H1 (cell line): Measurements from ENCODE around the gene GNA12. TPM values are rescaled to one million over a fixed set of nuclear protein-coding genes. Genes with fewer than 3 reads are reported as not detected.

Experiments used
- CTCF ChIA-PET: fragments of 300-600 bp; sonication (Branson Sonifier 250); formaldehyde crosslinking; loops from one replicate; lab custom pipeline; 2021; ENCODE audit not compliant: partially characterized antibody; lab: Charles Lee
- POLR2A ChIA-PET: fragments of 300-600 bp; sonication (Branson Sonifier 250); formaldehyde crosslinking; loops from one replicate; lab custom pipeline; 2021; ENCODE audit warnings: inconsistent platforms; ENCODE audit not compliant: partially characterized antibody; lab: Charles Lee
- DNase-seq, 2 experiments: peaks; one replicate each; pipeline versions ENCODE4 v3.0.0 to v3.0.0-alpha.2; 2010 to 2022; ENCODE audit warnings: low spot score in 2 of 2, low read depth in 1 of 2, mixed read lengths in 1 of 2
- FAIRE-seq: peaks from 2 replicates; lab custom pipeline; 2011; peaks lifted over from hg19 to GRCh38; lab: Jason Lieb, UNC
- H2AFZ ChIP-seq: 2 replicates; pipeline ENCODE4 v1.8.1; 2012; ENCODE audit warnings: low read length, inconsistent platforms
- H2AK5ac ChIP-seq: 2 replicates; pipeline ENCODE4 v1.6.1; 2013; ENCODE audit warnings: low read depth, low read length
- H2BK120ac ChIP-seq: replicated peaks from 2 replicates; pipeline ENCODE3; 2013; ENCODE audit warnings: low read depth, low read length, inconsistent platforms
- H2BK12ac ChIP-seq: 2 replicates; pipeline ENCODE4 v1.6.1; 2013; ENCODE audit warnings: low read depth, low read length
- H2BK15ac ChIP-seq: 2 replicates; pipeline ENCODE4 v1.6.1; 2013; ENCODE audit warnings: low read length
- H2BK20ac ChIP-seq: 2 replicates; pipeline ENCODE4 v1.6.1; 2013; ENCODE audit warnings: low read length
- H2BK5ac ChIP-seq: 2 replicates; pipeline ENCODE4 v1.6.1; 2013; ENCODE audit warnings: low read depth, low read length
- H3K14ac ChIP-seq: 2 replicates; pipeline ENCODE4 v1.6.1; 2013; ENCODE audit warnings: inconsistent platforms; ENCODE audit not compliant: insufficient read length
- H3K18ac ChIP-seq: 2 replicates; pipeline ENCODE4 v1.6.1; 2013; ENCODE audit warnings: low read length; ENCODE audit errors: extremely low read depth
- H3K23ac ChIP-seq: 2 replicates; pipeline ENCODE4 v1.6.1; 2013; ENCODE audit warnings: inconsistent platforms; ENCODE audit not compliant: insufficient read length
- H3K23me2 ChIP-seq: 2 replicates; pipeline ENCODE4 v1.6.1; 2013; ENCODE audit warnings: low read depth, low read length
- H3K27ac ChIP-seq: 2 replicates; pipeline ENCODE4 v1.6.1; 2011; ENCODE audit warnings: low read depth, low read length, inconsistent platforms
- H3K27me3 ChIP-seq, 4 experiments: replicated peaks in 1 of 4; 1 replicate in 1 of 4; 2 replicates in 3 of 4; pipeline versions ENCODE4 v1.6.1 to v1.8.1; 2011 to 2013; ENCODE audit warnings: low read length in 3 of 4, mild to moderate bottlenecking in 3 of 4, inconsistent platforms in 2 of 4, mixed read lengths in 2 of 4, moderate library complexity in 1 of 4; ENCODE audit not compliant: control insufficient read depth in 3 of 4, insufficient read depth in 3 of 4; ENCODE audit errors: extremely low read depth in 1 of 4
- H3K36me3 ChIP-seq, 4 experiments: 2 replicates each; pipeline versions ENCODE4 v1.6.1 to v1.8.1; 2011 to 2013; ENCODE audit warnings: mild to moderate bottlenecking in 4 of 4, low read length in 3 of 4, moderate library complexity in 2 of 4, control low read depth in 1 of 4, inconsistent platforms in 1 of 4; ENCODE audit not compliant: insufficient read depth in 4 of 4, control insufficient read depth in 2 of 4
- H3K4ac ChIP-seq: replicated peaks from 2 replicates; pipeline ENCODE3; 2013; ENCODE audit warnings: low read length, low read depth, mixed read lengths, inconsistent platforms; ENCODE audit not compliant: insufficient read length
- H3K4me1 ChIP-seq, 4 experiments: replicated peaks in 1 of 4; 1 replicate in 1 of 4; 2 replicates in 3 of 4; pipeline versions ENCODE4 v1.6.1 to v1.8.1; 2011 to 2013; ENCODE audit warnings: low read length in 3 of 4, inconsistent platforms in 2 of 4, mixed read lengths in 1 of 4; ENCODE audit not compliant: insufficient read depth in 4 of 4, control insufficient read depth in 3 of 4
- H3K4me2 ChIP-seq, 2 experiments: 2 replicates each; pipeline versions ENCODE4 v1.6.1 to v1.8.1; 2011 to 2013; ENCODE audit warnings: low read depth in 2 of 2, low read length in 2 of 2, control low read depth in 1 of 2, inconsistent platforms in 1 of 2, mild to moderate bottlenecking in 1 of 2; ENCODE audit not compliant: insufficient read depth in 1 of 2
- H3K4me3 ChIP-seq, 4 experiments: fragments of 200-600, 300-600 bp in 1 of 4; sonication (generic), shearing (Covaris generic), sonication (Bioruptor Twin) in 1 of 4; 2 replicates each; pipeline versions ENCODE4 v1.5.1 to v1.8.1; 2011 to 2016; ENCODE audit warnings: low read length in 4 of 4, low read depth in 3 of 4, control low read depth in 2 of 4, inconsistent platforms in 2 of 4, mild to moderate bottlenecking in 2 of 4, mixed read lengths in 1 of 4, moderate library complexity in 1 of 4; ENCODE audit not compliant: insufficient read depth in 2 of 4; ENCODE audit errors: extremely low read depth in 1 of 4
- H3K56ac ChIP-seq: replicated peaks from 2 replicates; pipeline ENCODE3; 2013; ENCODE audit warnings: low read depth, mild to moderate bottlenecking, mixed read lengths, low read length, inconsistent platforms; ENCODE audit not compliant: insufficient read length
- H3K79me1 ChIP-seq: 2 replicates; pipeline ENCODE4 v1.6.1; 2013; ENCODE audit warnings: low read depth, low read length, control low read depth
- H3K79me2 ChIP-seq, 2 experiments: 2 replicates each; pipeline versions ENCODE4 v1.6.1 to v1.8.1; 2012 to 2013; ENCODE audit warnings: low read length in 2 of 2, mild to moderate bottlenecking in 2 of 2, inconsistent platforms in 1 of 2; ENCODE audit not compliant: insufficient read depth in 2 of 2, control insufficient read depth in 1 of 2
- H3K9ac ChIP-seq, 4 experiments: replicated peaks in 1 of 4; 1 replicate in 1 of 4; 2 replicates in 3 of 4; pipeline versions ENCODE4 v1.6.1 to v1.8.1; 2011 to 2013; ENCODE audit warnings: low read depth in 3 of 4, low read length in 3 of 4, control low read depth in 2 of 4, mild to moderate bottlenecking in 2 of 4, moderate library complexity in 2 of 4, inconsistent platforms in 1 of 4; ENCODE audit errors: extremely low read depth in 1 of 4
- H3K9me3 ChIP-seq, 2 experiments: 2 replicates each; pipeline versions ENCODE4 v1.6.1 to v1.8.1; 2012 to 2013; ENCODE audit warnings: mild to moderate bottlenecking in 2 of 2, moderate library complexity in 2 of 2, control low read depth in 1 of 2, inconsistent platforms in 1 of 2, low read depth in 1 of 2, low read length in 1 of 2, mixed read lengths in 1 of 2; ENCODE audit not compliant: insufficient read depth in 2 of 2
- H4K20me1 ChIP-seq, 2 experiments: replicated peaks in 1 of 2; 2 replicates each; pipeline versions ENCODE3 to v1.8.1; 2011 to 2013; ENCODE audit warnings: inconsistent platforms in 2 of 2, low read length in 2 of 2, mild to moderate bottlenecking in 1 of 2; ENCODE audit not compliant: insufficient read depth in 2 of 2, control insufficient read depth in 1 of 2
- H4K5ac ChIP-seq: 2 replicates; pipeline ENCODE4 v1.6.1; 2013; ENCODE audit warnings: low read length, low read depth, mixed read lengths, inconsistent platforms; ENCODE audit not compliant: insufficient read length
- H4K8ac ChIP-seq: 2 replicates; pipeline ENCODE4 v1.8.0; 2013; ENCODE audit warnings: mild to moderate bottlenecking, moderate library complexity, low read length, inconsistent platforms; ENCODE audit not compliant: insufficient read depth; ENCODE audit errors: extremely low read depth
- H4K91ac ChIP-seq: replicated peaks from 2 replicates; pipeline ENCODE3; 2013; ENCODE audit warnings: low read length, mixed read lengths, inconsistent platforms; ENCODE audit not compliant: insufficient read length
- MAFK ChIP-seq: IDR thresholded peaks from 2 replicates; pipeline ENCODE4 v1.6.1; 2012; ENCODE audit warnings: low read depth, mild to moderate bottlenecking, improper control_type of control experiment, low read length
- USF2 ChIP-seq: IDR thresholded peaks from 2 replicates; pipeline ENCODE4 v1.6.1; 2011; ENCODE audit warnings: low read length, improper control_type of control experiment
- WGBS, 2 experiments: shearing (Covaris generic) in 1 of 2; methylation state at CpG; one replicate each; pipeline versions ENCODE4 v1.1.6 to v1.1.7; 2013 to 2015; ENCODE audit warnings: low lambda C conversion rate in 2 of 2, mixed read lengths in 2 of 2, inconsistent platforms in 1 of 2, low coverage in 1 of 2, missing lambda C conversion rate in 1 of 2; ENCODE audit not compliant: insufficient replicate concordance in 2 of 2, insufficient coverage in 1 of 2, insufficient read length in 1 of 2; ENCODE audit errors: extremely low coverage in 1 of 2, missing lambda C conversion rate in 1 of 2; 5-methylcytosine and 5-hydroxymethylcytosine counted together
- polyA plus RNA-seq, 7 experiments: library from polyadenylated mRNA; depleted of rRNA in 3 of 7; stranded (reverse) in 5 of 7; unstranded in 2 of 7; fragments of >200 nt in 5 of 7; fragments of 200-250 nt in 2 of 7; gene quantifications; 1 replicate in 5 of 7; 2 replicates in 1 of 7; 4 replicates in 1 of 7; pipeline versions ENCODE4 v1.2.1 to v1.2.3, GENCODE V29; 2011 to 2013; ENCODE audit warnings: missing spikeins in 2 of 7, mixed read lengths in 2 of 7
- total RNA-seq: library from RNA; stranded (reverse); fragmentation: NEBNext Ultra II Directional; extraction: Animal tissue kit (Norgen Biotek cat#: 25700); gene quantifications from 2 replicates; pipeline ENCODE4 v1.2.1, GENCODE V29; 2021

GNA12 gene
- total and polyA plus RNA-seq, 2 of the 8 experiments (the other 6 are each of a cell fraction or from before 2014, with no cell fraction given), result 96.5 to 109 TPM

- H3K4me2 ChIP-seq, result no peak overlapping the region
- no peak overlapping the region for H3K4me3 ChIP-seq
- no peak for TF ChIP-seq MAFK
- TF ChIP-seq USF2, result no peak
- H3K79me2 ChIP-seq, result peaks cover 5 to 70% of the 10 kb centered on the region in 2 experiments; a peak in 3 of 4 replicates
- H4K20me1 ChIP-seq, result peaks cover 9 to 16% of the 10 kb centered on the region in 2 experiments
- H3K27me3 ChIP-seq, result no peaks in the 10 kb centered on the region
- H3K79me1 ChIP-seq, result peaks cover 12% of the 10 kb centered on the region
- no peak overlapping the region for H4K91ac ChIP-seq
- DNase-seq (no peak), FAIRE-seq (no peak)
- no peaks in the 10 kb centered on the region for H3K23me2 ChIP-seq
- no peak overlapping the region for H4K5ac ChIP-seq
- CTCF ChIA-PET, result no interaction called here
- H2BK20ac ChIP-seq, result no peak overlapping the region
- peak overlapping the region; percentile 67; the same call in 1 of the 2 replicates for H2BK5ac ChIP-seq
- H2AK5ac ChIP-seq, result no peak overlapping the region
- H2AFZ ChIP-seq, result no peak overlapping the region
- no peaks in the 10 kb centered on the region for H3K4me1 ChIP-seq
- H3K27ac ChIP-seq, result no peak overlapping the region
- H3K23ac ChIP-seq, result no peak overlapping the region
- POLR2A ChIA-PET, result no interaction called here
- H2BK15ac ChIP-seq, result no peak overlapping the region
- no peak overlapping the region; a peak in 1 of 7 replicates for H3K9ac ChIP-seq
- no peaks in the 10 kb centered on the region for H3K9me3 ChIP-seq
- WGBS, 2 experiments, result 96% methylated on average over 16 of the region's 16 CpGs; no CpG with 5 or more reads in 1 of the 2 experiments
- no peak overlapping the region for H3K56ac ChIP-seq
- no peak overlapping the region; the same call in 1 of the 2 replicates for H4K8ac ChIP-seq
- H3K36me3 ChIP-seq, result peaks cover 12 to 32% (median 27%) of the 10 kb centered on the region in 4 experiments
- no peak overlapping the region for H3K14ac ChIP-seq
- H2BK12ac ChIP-seq, result no peak overlapping the region
- H3K18ac ChIP-seq, result no peak overlapping the region
- H2BK120ac ChIP-seq, result no peak overlapping the region
- no peak overlapping the region for H3K4ac ChIP-seq
Observed at GRCh38 chr7:2792856-2793487, 51.1 kb downstream of the GNA12 start.
